NCI-H146 (cell line): ENCODE data around the gene HBEGF.

Experiments used
- DNase-seq: peaks from one replicate; lab custom pipeline; 2025; lab: John Stamatoyannopoulos, UW

The HBEGF gene

GRCh38 chr5:140336388-140336787, 10.0 kb downstream of the HBEGF start:
- DNase-seq: no peak

- no peak for DNase-seq
These were observed 14.8 kb downstream of the HBEGF start for GRCh38 chr5:140331638-140332037.

- DNase-seq: no peak
These were observed 16.5 kb downstream of the HBEGF start for GRCh38 chr5:140329739-140330481.

GRCh38 chr5:140328036-140328764, 18.2 kb downstream of the HBEGF start:
- no peak for DNase-seq

GRCh38 chr5:140327589-140327988, 18.8 kb downstream of the HBEGF start:
- DNase-seq: no peak

GRCh38 chr5:140325486-140325885, 20.9 kb downstream of the HBEGF start:
- DNase-seq: no peak

GRCh38 chr5:140324617-140325241, 21.7 kb downstream of the HBEGF start:
- no peak for DNase-seq

GRCh38 chr5:140324041-140324600, 22.3 kb downstream of the HBEGF start:
- no peak for DNase-seq

GRCh38 chr5:140322751-140323731, 23.4 kb downstream of the HBEGF start:
- no peak for DNase-seq

- DNase-seq: no peak
These were observed 24.6 kb downstream of the HBEGF start for GRCh38 chr5:140321796-140322195.

GRCh38 chr5:140319833-140320232, 26.6 kb downstream of the HBEGF start:
- DNase-seq: no peak

- DNase-seq: peak; percentile 61
These were observed 27.6 kb downstream of the HBEGF start for GRCh38 chr5:140318792-140319191.

GRCh38 chr5:140317859-140318258, 28.5 kb downstream of the HBEGF start:
- no peak for DNase-seq

- DNase-seq: no peak
These were observed 33.6 kb downstream of the HBEGF start for GRCh38 chr5:140312791-140313189.

GRCh38 chr5:140312067-140312790, 34.2 kb downstream of the HBEGF start:
- DNase-seq: no peak

GRCh38 chr5:140311011-140311467, 35.4 kb downstream of the HBEGF start:
- no peak for DNase-seq

GRCh38 chr5:140310434-140310833, 36.0 kb downstream of the HBEGF start:
- DNase-seq: no peak

- no peak for DNase-seq
These were observed 36.6 kb downstream of the HBEGF start for GRCh38 chr5:140309706-140310249.

GRCh38 chr5:140305471-140305870, 40.9 kb downstream of the HBEGF start:
- DNase-seq: no peak

GRCh38 chr5:140303966-140304365, 42.4 kb downstream of the HBEGF start:
- no peak for DNase-seq
